K562 (cell line): ENCODE data around the gene GJC2. TPM values are rescaled to one million over a fixed set of nuclear protein-coding genes. Genes with fewer than 3 reads are reported as not detected.
A peak's percentile ranks its signal among the peaks of the same experiment; 100 is the strongest.

Source experiments
- ADNP ChIP-seq: fragments of 200-800 bp; sonication (Bioruptor generic); IDR thresholded peaks from 2 replicates; pipeline ENCODE4 v1.6.1; 2016; ENCODE audit warnings: missing genetic modification characterization, missing compliant biosample characterization
- ARID2 ChIP-seq: fragments of 450-650 bp; IDR thresholded peaks from 2 replicates; pipeline ENCODE4 v1.6.1; 2017; ENCODE audit warnings: antibody characterized with exemption, mild to moderate bottlenecking
- BDP1 ChIP-seq: IDR thresholded peaks from 3 replicates; pipeline ENCODE4 v1.6.1; 2011; ENCODE audit not compliant: insufficient read length, insufficient read depth
- CAMTA2 ChIP-seq: fragments of 250-450 bp; sonication (Bioruptor Pico); conservative IDR thresholded peaks from 2 replicates; pipeline ENCODE4 v1.5.1; 2022
- EHMT2 ChIP-seq: fragments of 450-650 bp; IDR thresholded peaks from 2 replicates; pipeline ENCODE4 v1.6.1; 2018; ENCODE audit warnings: antibody characterized with exemption
- ETS1 ChIP-seq: conservative IDR thresholded peaks from 2 replicates; pipeline ENCODE4 v1.6.1; 2011; ENCODE audit warnings: low read depth, mild to moderate bottlenecking, low read length; ENCODE audit not compliant: control insufficient read depth
- HINFP ChIP-seq: fragments of 450-650 bp; conservative IDR thresholded peaks from 2 replicates; pipeline ENCODE4 v1.6.1; 2016; ENCODE audit warnings: missing genetic modification characterization, low read depth, mild to moderate bottlenecking, control low read depth, missing compliant biosample characterization
- HNRNPH1 ChIP-seq: fragments of 200-400 bp; formaldehyde crosslinking; optimal IDR thresholded peaks from 2 replicates; pipeline ENCODE3; 2017; ENCODE audit warnings: low read depth, mild to moderate bottlenecking, low read length, moderate library complexity
- KLF13 ChIP-seq: fragments of 450-650 bp; IDR thresholded peaks from 2 replicates; pipeline ENCODE4 v1.6.1; 2016; ENCODE audit warnings: missing genetic modification characterization, low read depth, mild to moderate bottlenecking, missing compliant biosample characterization, moderate library complexity, borderline replicate concordance
- NCOA1 ChIP-seq: fragments of 450-650 bp; IDR thresholded peaks from 2 replicates; pipeline ENCODE4 v1.6.1; 2016; ENCODE audit warnings: low read depth
- NFIC ChIP-seq: fragments of 450-650 bp; IDR thresholded peaks from 2 replicates; pipeline ENCODE4 v1.6.1; 2017; ENCODE audit warnings: mild to moderate bottlenecking, inconsistent platforms
- NFYB ChIP-seq: IDR thresholded peaks from 2 replicates; pipeline ENCODE4 v1.6.1; 2011; ENCODE audit warnings: mild to moderate bottlenecking, moderate library complexity; ENCODE audit not compliant: insufficient read length; ENCODE audit errors: extremely low read depth
- POLR2B ChIP-seq: fragments of 450-650 bp; IDR thresholded peaks from 2 replicates; pipeline ENCODE4 v1.6.1; 2018; ENCODE audit warnings: low read depth; ENCODE audit not compliant: partially characterized antibody
- SAFB ChIP-seq: fragments of 200-400 bp; formaldehyde crosslinking; IDR thresholded peaks from 2 replicates; pipeline ENCODE4 v1.6.1; 2017; ENCODE audit warnings: low read depth, low read length, borderline replicate concordance
- SMC3 ChIP-seq: conservative IDR thresholded peaks from 2 replicates; pipeline ENCODE4 v1.6.1; 2011; ENCODE audit warnings: low read depth, low read length, improper control_type of control experiment; ENCODE audit not compliant: insufficient read depth
- SPI1 ChIP-seq: IDR thresholded peaks from 2 replicates; pipeline ENCODE4 v1.6.1; 2011; ENCODE audit warnings: low read depth, low read length, control low read depth, borderline replicate concordance
- TCF3 ChIP-seq: sonication (generic); formaldehyde crosslinking; IDR thresholded peaks from 2 replicates; pipeline ENCODE4 v1.4.0; 2020; ENCODE audit warnings: mild to moderate bottlenecking, missing genetic modification reagents
- THAP12 ChIP-seq: fragments of 250-450 bp; sonication (Bioruptor Pico); IDR thresholded peaks from 2 replicates; pipeline ENCODE4 v1.9.0; 2021; ENCODE audit warnings: mild to moderate bottlenecking, inconsistent platforms
- TRIM28 ChIP-seq: fragments of 450-650 bp; IDR thresholded peaks from 2 replicates; pipeline ENCODE4 v1.6.1; 2017
- U2AF2 ChIP-seq: fragments of 200-400 bp; formaldehyde crosslinking; optimal IDR thresholded peaks from 2 replicates; pipeline ENCODE3; 2017; ENCODE audit warnings: low read depth, mild to moderate bottlenecking, low read length
- ZBTB43 ChIP-seq: sonication (generic); formaldehyde crosslinking; IDR thresholded peaks from 2 replicates; pipeline ENCODE4 v1.8.0; 2023; ENCODE audit warnings: mild to moderate bottlenecking, missing genetic modification reagents
- ZEB2 ChIP-seq: fragments of 450-650 bp; IDR thresholded peaks from 2 replicates; pipeline ENCODE4 v1.6.1; 2016
- ZNF184 ChIP-seq: sonication (generic); formaldehyde crosslinking; IDR thresholded peaks from 2 replicates; pipeline ENCODE4 v1.5.0; 2020; ENCODE audit warnings: missing genetic modification reagents
- ZNF589 ChIP-seq: fragments of 200-800 bp; sonication (Bioruptor generic); IDR thresholded peaks from 2 replicates; pipeline ENCODE4 v1.6.1; 2016; ENCODE audit warnings: low read depth, missing genetic modification characterization, missing compliant biosample characterization
- polyA plus RNA-seq, 8 experiments: library from polyadenylated mRNA; depleted of rRNA in 4 of 8; stranded (reverse) in 5 of 8; unstranded in 3 of 8; fragments of >200 nt; fragmentation: Nextera tagmentation in 2 of 8; fragmentation: Illumina TruSeq in 1 of 8; extraction: Ambion mirVana in 2 of 8; extraction: Trizol in 1 of 8; gene quantifications; 2 replicates each; pipeline versions ENCODE4 v1.2.1 to v1.2.3, GENCODE V29; 2011 to 2014; ENCODE audit warnings: inconsistent platforms in 1 of 8, missing spikeins in 1 of 8
- total RNA-seq, 7 experiments: library from RNA; depleted of rRNA in 6 of 7; stranded (reverse); fragments of >200 nt in 6 of 7; fragmentation: Illumina TruSeq in 2 of 7; extraction: Trizol in 2 of 7; gene quantifications; 2 replicates each; pipeline versions ENCODE4 v1.2.1 to v1.2.3, GENCODE V29; 2011 to 2021; ENCODE audit warnings: low replicate concordance in 1 of 7

Gene GJC2
- total and polyA plus RNA-seq, 9 of the 15 experiments (the other 6 are each of a cell fraction or from before 2014, with no cell fraction given) = 0.03 to 0.62 (median 0.11) TPM; not detected in 2

- TF ChIP-seq HINFP (tag) = no peak
- TF ChIP-seq SPI1 = peak; percentile 96
- peak; percentile 78; the same call in 1 of the 2 replicates for TF ChIP-seq ZNF589 (CRISPR knock-in tag)
- TF ChIP-seq ARID2 = no peak
- no peak for TF ChIP-seq KLF13 (tag)
- no peak for TF ChIP-seq BDP1
- no peak for TF ChIP-seq ADNP (tag)
- no peak for TF ChIP-seq NFYB
- no peak for TF ChIP-seq TRIM28
- no peak for TF ChIP-seq U2AF2
- TF ChIP-seq POLR2B = no peak
- peak; percentile 95 for TF ChIP-seq TCF3 (CRISPR knock-in tag)
- TF ChIP-seq NFIC = peak; percentile 72
- no peak for TF ChIP-seq CAMTA2 (CRISPR knock-in tag)
- no peak; the same call in 1 of the 2 replicates for TF ChIP-seq ETS1
- TF ChIP-seq THAP12 (CRISPR knock-in tag) = no peak
- no peak for TF ChIP-seq SMC3
- TF ChIP-seq ZEB2 = peak; percentile 84
- TF ChIP-seq ZBTB43 = no peak
- no peak for TF ChIP-seq NCOA1
- no peak for TF ChIP-seq ZNF184
- no peak for TF ChIP-seq SAFB
- no peak for TF ChIP-seq HNRNPH1
- TF ChIP-seq EHMT2 = no peak
Observed at GRCh38 chr1:228164561-228165371, 15.0 kb downstream of the GJC2 start (continued).
